Measurements from ENCODE around the gene NPFFR1. TPM values are rescaled to one million over a fixed set of nuclear protein-coding genes. Genes with fewer than 3 reads are reported as not detected.

The NPFFR1 gene
- total RNA-seq, 2 experiments from 2014 or later: not detected

GRCh38 chr10:70320751-70321150 lies 36.9 kb upstream of the NPFFR1 start:
- Histone ChIP-seq H3K4me1 (ENCODE audit: insufficient read depth, low read length, poor library complexity, severe bottlenecking) (peaks cover 83% of the 10 kb centered on the region), H3K4me2 (ENCODE audit: low read length) (no peak overlapping the region), H3K4me3 (ENCODE audit: low read depth, low read length, poor library complexity, severe bottlenecking) (no peak overlapping the region), H3K79me2 (ENCODE audit: insufficient read depth, low read depth, low read length) (no peaks in the 10 kb centered on the region), H3K36me3 (ENCODE audit: insufficient read depth, low read length) (no peaks in the 10 kb centered on the region), H2AFZ (ENCODE audit: low read length) (no peak overlapping the region), H3K27ac (ENCODE audit: low read depth, low read length, poor library complexity, severe bottlenecking) (no peak overlapping the region), H4K20me1 (ENCODE audit: insufficient read depth, low read length) (no peaks in the 10 kb centered on the region), H3K9me3 (ENCODE audit: low read length) (no peaks in the 10 kb centered on the region), H3K9me2 (ENCODE audit: insufficient read depth, low read length) (no peaks in the 10 kb centered on the region)
- CTCF ChIA-PET (ENCODE audit: unreplicated experiment): interaction anchor here (0.6 kb wide), 1 partner anchor 13 kb away, joined by 5 read pairs; no protein-coding TSS in a partner anchor
- intact Hi-C loops (cut with micrococcal nuclease; ENCODE audit: unreplicated experiment): no loop called here
- TF ChIP-seq CTCF (conservative IDR thresholded peaks at IDR 0.05; ENCODE audit: low read length) (no peak), EZH2phosphoT487 (IDR thresholded peaks at IDR 0.05; ENCODE audit: borderline replicate concordance, low read depth, low read length) (no peak)
- no peak for DNase-seq (ENCODE audit: low spot score)
- POLR2A ChIA-PET: interaction anchor here (0.6 to 1.6 kb wide), 4 partner anchors 8 to 1553 kb away, joined by 3 to 6 read pairs (median 3); no protein-coding TSS in a partner anchor
- BruUV-seq (replicated peaks): no TSS peak

- ChIA-PET CTCF (ENCODE audit: unreplicated experiment) (no interaction called here), POLR2A (interaction anchor here (0.9 to 1.6 kb wide), 2 partner anchors 11 kb away, joined by 3 to 6 read pairs; no protein-coding TSS in a partner anchor)
- H3K4me2 ChIP-seq (ENCODE audit: low read length): no peak overlapping the region
- H3K4me1 ChIP-seq (ENCODE audit: insufficient read depth, low read length, poor library complexity, severe bottlenecking): peaks cover 83% of the 10 kb centered on the region
- no peak overlapping the region for H2AFZ ChIP-seq (ENCODE audit: low read length)
- no peaks in the 10 kb centered on the region for H3K79me2 ChIP-seq (ENCODE audit: insufficient read depth, low read depth, low read length)
- no peak for DNase-seq (ENCODE audit: low spot score)
- no peak overlapping the region for H3K4me3 ChIP-seq (ENCODE audit: low read depth, low read length, poor library complexity, severe bottlenecking)
- no peaks in the 10 kb centered on the region for H4K20me1 ChIP-seq (ENCODE audit: insufficient read depth, low read length)
- H3K36me3 ChIP-seq (ENCODE audit: insufficient read depth, low read length): peaks cover 2% of the 10 kb centered on the region; the same call in 1 of the 2 replicates
- H3K9me2 ChIP-seq (ENCODE audit: insufficient read depth, low read length): no peaks in the 10 kb centered on the region
- H3K27ac ChIP-seq (ENCODE audit: low read depth, low read length, poor library complexity, severe bottlenecking): no peak overlapping the region
- TF ChIP-seq CTCF (conservative IDR thresholded peaks at IDR 0.05; ENCODE audit: low read length) (no peak), EZH2phosphoT487 (IDR thresholded peaks at IDR 0.05; ENCODE audit: borderline replicate concordance, low read depth, low read length) (no peak)
- intact Hi-C loops (cut with micrococcal nuclease; ENCODE audit: unreplicated experiment): loop anchor here (5.0 kb wide), 1 partner anchor 48 kb away; no protein-coding TSS in a partner anchor
- H3K9me3 ChIP-seq (ENCODE audit: low read length): no peaks in the 10 kb centered on the region
- no TSS peak for BruUV-seq (replicated peaks)
These were observed 36.0 kb upstream of the NPFFR1 start for GRCh38 chr10:70319824-70320223.

GRCh38 chr10:70319183-70319582 lies 35.4 kb upstream of the NPFFR1 start:
- Histone ChIP-seq H3K36me3 (ENCODE audit: insufficient read depth, low read length) (peaks cover 9% of the 10 kb centered on the region; the same call in 1 of the 2 replicates), H3K79me2 (ENCODE audit: insufficient read depth, low read depth, low read length) (no peaks in the 10 kb centered on the region), H2AFZ (ENCODE audit: low read length) (no peak overlapping the region), H3K4me1 (ENCODE audit: insufficient read depth, low read length, poor library complexity, severe bottlenecking) (peaks cover 83% of the 10 kb centered on the region), H4K20me1 (ENCODE audit: insufficient read depth, low read length) (no peaks in the 10 kb centered on the region), H3K9me2 (ENCODE audit: insufficient read depth, low read length) (no peaks in the 10 kb centered on the region), H3K4me3 (ENCODE audit: low read depth, low read length, poor library complexity, severe bottlenecking) (no peak overlapping the region), H3K4me2 (ENCODE audit: low read length) (no peak overlapping the region), H3K27ac (ENCODE audit: low read depth, low read length, poor library complexity, severe bottlenecking) (peak overlapping the region; percentile 6), H3K9me3 (ENCODE audit: low read length) (no peaks in the 10 kb centered on the region)
- ChIA-PET POLR2A (no interaction called here), CTCF (ENCODE audit: unreplicated experiment) (no interaction called here)
- no TSS peak for BruUV-seq (replicated peaks)
- intact Hi-C loops (cut with micrococcal nuclease; ENCODE audit: unreplicated experiment): loop anchor here (5.0 kb wide), 1 partner anchor 47 kb away; no protein-coding TSS in a partner anchor
- no peak for TF ChIP-seq EZH2phosphoT487 (IDR thresholded peaks at IDR 0.05; ENCODE audit: borderline replicate concordance, low read depth, low read length)
- no peak for TF ChIP-seq CTCF (conservative IDR thresholded peaks at IDR 0.05; ENCODE audit: low read length)
- no peak for DNase-seq (ENCODE audit: low spot score)
